COR-L47 (cell line): ENCODE data around the gene CYB5R4.
A peak's percentile ranks its signal among the peaks of the same experiment; 100 is the strongest.
"Not testable (repeated sequence)": the region's sequence is repeated elsewhere in the genome, so short reads cannot be mapped to it uniquely, and the experiment has no call there.

Experiments
- DNase-seq: peaks from one replicate; lab custom pipeline; 2025; lab: John Stamatoyannopoulos, UW

Gene CYB5R4

GRCh38 chr6:83908813-83909212 is 49.3 kb downstream of the CYB5R4 start:
- no peak for DNase-seq

- no peak for DNase-seq
These were observed 51.8 kb downstream of the CYB5R4 start for GRCh38 chr6:83911278-83911677.

DNA sequence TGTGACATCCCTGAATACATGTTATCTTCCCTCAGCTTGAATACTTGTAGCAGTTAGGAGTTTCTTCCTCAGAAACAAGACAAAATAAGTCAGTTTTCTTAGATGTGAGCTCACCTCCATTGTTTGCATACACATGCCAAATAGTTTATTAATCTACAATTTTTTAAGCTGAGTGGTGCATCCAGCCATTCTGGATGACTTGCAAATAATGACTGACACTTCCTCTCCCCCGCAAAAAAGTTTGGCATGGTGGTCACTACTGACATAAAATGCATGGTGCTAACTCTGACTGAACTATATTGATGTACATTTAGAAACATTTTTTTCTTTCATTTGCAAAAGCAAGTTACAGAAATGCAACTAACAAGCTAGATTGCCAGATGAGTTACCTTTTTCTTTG is 55.5 kb downstream of the CYB5R4 start:
- DNase-seq, result no peak

DNA sequence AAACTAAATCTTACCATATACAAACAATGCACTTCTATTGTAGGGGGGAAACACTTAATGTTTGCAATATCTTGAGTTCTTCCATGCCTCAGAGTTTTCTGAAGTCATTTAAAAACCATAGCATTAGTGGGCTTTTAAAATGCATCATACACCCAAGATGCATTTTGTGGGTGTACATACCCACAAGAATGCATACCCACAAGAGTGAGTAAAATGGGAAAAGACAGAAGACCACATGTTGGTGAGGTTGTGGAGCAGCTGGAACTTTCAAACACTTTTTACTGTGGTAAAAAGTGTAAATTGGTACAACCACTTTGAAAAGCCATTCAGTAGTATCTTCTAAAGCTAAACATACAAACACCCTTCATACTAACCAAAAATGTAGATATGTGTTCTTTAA is 57.5 kb downstream of the CYB5R4 start:
- no peak for DNase-seq

- no peak for DNase-seq
These were observed 60.5 kb downstream of the CYB5R4 start for GRCh38 chr6:83920017-83920416.

- DNase-seq, result no peak
These were observed 61.8 kb downstream of the CYB5R4 start for GRCh38 chr6:83921315-83921714.

GRCh38 chr6:83927470-83927869 is 68.0 kb downstream of the CYB5R4 start:
- no peak for DNase-seq

DNA sequence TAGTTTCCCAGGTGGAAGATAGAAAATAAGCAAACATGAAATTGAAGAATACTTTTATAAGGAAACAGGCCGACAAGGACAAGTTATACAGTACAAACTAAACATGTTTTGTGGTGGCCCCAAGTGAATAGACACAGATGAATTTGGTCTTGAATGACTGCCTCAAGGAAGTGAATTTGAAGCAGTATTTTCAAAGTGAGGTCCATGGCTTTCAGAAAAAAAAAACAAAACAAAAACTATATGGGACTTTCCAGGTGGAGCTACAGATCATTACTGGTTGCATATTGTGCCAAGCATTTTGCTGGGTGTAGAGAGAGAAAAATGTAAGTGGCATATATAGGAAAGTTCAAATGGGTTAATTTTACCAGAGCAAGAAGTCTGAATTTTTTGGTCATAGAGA is 68.8 kb downstream of the CYB5R4 start:
- no peak for DNase-seq

DNA sequence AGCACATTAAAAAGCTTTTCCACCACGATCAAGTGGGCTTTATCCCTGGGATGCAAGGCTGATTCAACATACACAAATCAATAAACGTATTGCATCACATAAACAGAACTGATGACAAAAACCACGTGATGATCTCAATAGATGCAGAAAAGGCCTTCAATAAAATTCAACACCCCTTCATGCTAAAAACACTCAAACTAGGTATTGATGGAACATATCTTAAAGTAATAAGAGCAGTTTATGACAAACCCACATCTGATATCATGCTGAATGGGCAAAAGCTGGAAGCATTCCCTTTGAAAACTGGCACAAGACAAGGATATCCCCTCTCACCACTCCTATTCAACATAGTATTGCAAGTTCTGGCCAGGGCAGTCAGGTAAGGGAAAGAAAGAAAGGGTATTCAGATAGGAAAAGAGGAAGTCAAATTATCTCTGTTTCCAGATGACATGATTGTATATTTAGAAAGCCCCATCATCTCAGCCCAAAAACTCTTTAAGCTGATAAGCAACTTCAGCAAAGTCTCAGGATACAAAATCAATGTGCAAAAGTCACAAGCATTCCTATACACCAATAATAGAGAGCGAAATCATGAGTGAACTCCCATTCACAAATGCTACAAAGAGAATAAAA is 86.8 kb downstream of the CYB5R4 start:
- DNase-seq, result not testable (repeated sequence)

GRCh38 chr6:83947983-83948382 is 88.5 kb downstream of the CYB5R4 start:
- not testable (repeated sequence) for DNase-seq

- no peak for DNase-seq
These were observed 89.4 kb downstream of the CYB5R4 start for GRCh38 chr6:83948851-83949250.

DNA sequence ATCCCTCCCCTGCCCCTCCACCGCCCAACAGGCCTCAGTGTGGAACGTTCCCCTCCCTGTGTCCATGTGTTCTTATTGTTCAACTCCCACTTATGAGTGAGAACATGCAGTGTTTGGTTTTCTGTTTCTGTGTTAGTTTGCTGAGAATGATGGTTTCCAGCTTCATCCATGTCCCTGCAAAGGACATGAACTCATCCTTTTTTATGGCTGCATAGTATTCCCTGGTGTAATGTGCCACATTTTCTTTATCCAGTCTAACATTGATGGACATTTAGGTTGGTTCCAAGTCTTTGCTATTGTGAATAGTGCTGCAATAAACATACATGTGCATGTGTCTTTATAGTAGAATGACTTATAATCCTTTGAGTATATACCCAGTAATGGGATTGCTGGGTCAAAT is 91.9 kb downstream of the CYB5R4 start:
- not testable (repeated sequence) for DNase-seq

DNA sequence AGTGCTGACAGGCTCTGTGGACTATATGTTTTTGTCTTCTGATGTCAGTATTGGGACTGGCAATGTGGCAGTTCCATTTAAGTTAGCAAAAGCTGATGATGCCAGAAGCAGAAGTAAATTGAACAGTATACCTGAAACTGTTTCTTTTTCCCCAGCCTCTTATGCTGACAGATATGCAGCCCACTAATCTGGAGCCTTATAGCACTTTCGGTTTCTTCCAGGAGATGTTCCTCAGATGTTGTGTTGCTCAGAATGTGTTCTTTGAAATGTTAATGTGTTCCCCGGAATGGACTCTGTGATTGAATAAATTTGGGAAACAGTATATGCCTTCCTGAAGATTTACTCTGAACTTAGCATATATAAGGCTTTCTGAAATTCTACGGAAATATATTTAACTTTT is 93.3 kb downstream of the CYB5R4 start:
- no peak for DNase-seq

DNA sequence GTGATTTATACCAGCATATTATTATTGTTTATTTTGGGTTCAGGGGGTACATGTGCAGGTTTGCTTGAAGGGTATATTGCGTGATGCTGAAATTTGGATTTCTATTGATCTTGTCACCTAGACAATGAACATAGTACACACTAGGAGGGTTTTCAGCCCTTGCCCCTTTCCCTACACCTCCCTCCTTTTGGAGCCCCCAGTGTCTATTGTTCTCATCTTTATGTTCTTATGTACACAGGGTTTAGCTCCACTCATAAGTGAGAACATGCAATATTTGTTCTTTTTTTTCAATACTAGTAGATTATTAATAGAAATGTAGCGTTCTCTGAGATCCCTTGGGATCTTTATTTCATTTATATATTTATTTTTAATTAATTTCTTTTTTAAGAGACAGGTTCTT is 94.9 kb downstream of the CYB5R4 start:
- DNase-seq, result peak; percentile 4

DNA sequence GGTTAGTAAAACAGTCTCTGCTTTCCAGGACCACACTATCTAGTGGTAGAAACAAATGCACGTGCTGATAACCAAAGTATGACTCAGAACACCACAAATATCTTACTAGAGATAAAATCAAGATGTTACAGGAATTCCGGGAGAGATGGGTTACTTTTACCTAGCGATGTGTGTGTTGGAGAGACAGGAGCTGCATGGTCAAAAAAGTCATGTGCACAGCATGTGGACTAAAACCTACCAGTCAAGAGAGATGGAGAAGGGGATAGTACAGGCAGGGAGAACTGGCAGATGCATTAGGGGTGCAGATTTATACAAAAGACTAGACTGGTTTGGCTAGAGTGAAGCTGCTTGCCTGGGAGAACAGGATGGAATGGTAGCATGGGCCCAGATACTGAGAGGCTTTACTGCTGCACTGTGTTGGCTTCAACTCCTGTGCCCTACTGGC is 98.8 kb downstream of the CYB5R4 start:
- DNase-seq, result no peak

- no peak for DNase-seq
These were observed 101.2 kb downstream of the CYB5R4 start for GRCh38 chr6:83960664-83961063.

GRCh38 chr6:83962582-83962981 is 103.1 kb downstream of the CYB5R4 start:
- DNase-seq, result no peak

DNA sequence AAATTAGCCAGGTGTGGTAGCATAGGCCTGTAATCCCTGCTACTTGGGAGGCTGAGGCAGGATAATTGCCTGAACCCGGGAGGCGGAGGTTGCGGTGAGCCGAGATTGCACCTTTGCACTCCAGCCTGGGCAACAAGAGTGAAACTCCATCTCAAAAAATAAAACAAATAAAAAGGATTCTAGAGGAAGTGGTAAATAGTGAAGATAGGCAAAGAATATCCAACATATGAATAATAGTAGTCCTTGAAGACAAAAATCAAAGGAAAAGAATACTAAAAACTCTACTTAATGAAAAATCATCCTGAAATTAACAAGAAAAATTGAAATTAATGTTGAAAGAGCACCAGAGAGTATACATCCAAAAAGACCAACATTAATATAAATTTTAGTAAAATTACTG is 107.0 kb downstream of the CYB5R4 start:
- no peak for DNase-seq

DNA sequence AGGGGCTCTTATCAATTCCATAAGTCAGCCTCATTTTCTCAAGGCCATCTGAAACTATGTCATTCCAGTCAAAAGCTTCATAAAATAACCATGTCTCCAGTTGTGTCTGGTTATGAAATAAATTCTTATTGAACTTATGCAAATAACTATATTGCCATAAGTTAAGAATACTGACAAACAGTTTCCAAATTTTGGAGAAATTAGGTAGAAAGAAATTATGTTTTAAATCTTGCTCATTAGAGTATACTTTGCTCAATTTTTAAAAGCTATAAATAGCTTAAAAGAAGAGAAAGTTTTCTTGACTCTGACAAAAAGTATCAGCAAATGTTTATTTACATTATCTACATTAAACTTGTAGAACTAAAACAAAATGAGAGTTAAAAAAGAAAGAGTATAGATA is 111.1 kb downstream of the CYB5R4 start:
- no peak for DNase-seq

GRCh38 chr6:83974409-83975050 is 115.0 kb downstream of the CYB5R4 start:
- DNase-seq, result no peak

DNA sequence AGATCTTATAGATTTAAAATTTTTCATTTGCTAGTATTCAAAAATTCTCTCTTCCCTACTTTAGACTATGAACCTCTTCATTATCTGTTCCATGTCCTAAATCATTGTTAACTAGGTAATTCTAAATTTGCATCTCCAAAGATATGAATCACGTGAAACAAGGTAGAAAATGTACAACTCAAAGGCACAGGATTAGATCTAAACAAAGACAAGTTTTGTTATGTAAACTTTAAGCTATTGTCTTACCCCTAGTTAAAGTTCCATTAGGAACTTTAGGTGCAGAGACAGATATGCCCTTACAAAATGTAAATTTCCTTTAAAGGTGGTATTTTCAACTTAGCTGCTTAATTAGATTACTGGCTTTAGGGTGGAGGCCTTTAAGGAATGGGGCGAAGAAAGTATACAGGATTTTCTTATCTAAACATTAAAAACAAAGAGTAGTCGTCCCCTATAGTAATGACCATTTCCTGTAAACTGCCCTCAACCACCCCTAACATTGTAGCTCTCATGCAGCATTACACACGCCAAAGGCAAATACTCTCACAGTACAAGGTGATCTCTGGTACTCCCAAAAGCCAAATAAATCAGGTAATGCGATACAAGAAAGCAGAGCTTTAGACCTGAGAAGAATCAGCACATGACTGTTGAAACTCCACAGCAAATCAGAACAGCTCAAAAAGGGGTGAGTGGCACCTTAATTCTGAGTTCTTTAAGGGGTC is 116.7 kb downstream of the CYB5R4 start:
- no peak for DNase-seq

GRCh38 chr6:83976871-83977270 is 117.4 kb downstream of the CYB5R4 start:
- no peak for DNase-seq

DNA sequence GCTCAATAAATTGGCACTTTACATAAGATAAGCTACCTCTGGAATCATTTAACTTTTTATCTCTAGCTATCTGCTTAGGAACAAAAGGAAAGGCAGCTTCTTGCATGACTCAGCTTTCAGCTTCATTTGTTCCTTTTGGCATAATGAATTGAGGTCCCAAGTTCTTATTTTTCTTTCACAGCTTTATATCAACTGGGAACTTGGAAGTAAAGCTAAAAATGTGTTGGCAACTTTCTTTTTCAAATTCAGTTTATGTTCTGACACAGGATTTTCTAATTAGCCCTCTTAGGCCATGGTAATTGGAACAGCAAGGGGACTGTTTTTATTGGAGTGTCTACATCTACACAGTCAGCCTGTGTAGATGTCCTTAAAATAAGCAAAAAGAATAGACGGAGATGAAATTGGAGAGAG is 118.8 kb downstream of the CYB5R4 start:
- no peak for DNase-seq
